ENCODE measurements around the gene ZNF827. TPM values are rescaled to one million over a fixed set of nuclear protein-coding genes. Genes with fewer than 3 reads are reported as not detected.

The ZNF827 gene
- total and polyA plus RNA-seq, 9 of the 15 experiments (the other 6 are each of a cell fraction or from before 2014, with no cell fraction given), result 0.07 to 0.40 TPM; not detected in 7

DNA sequence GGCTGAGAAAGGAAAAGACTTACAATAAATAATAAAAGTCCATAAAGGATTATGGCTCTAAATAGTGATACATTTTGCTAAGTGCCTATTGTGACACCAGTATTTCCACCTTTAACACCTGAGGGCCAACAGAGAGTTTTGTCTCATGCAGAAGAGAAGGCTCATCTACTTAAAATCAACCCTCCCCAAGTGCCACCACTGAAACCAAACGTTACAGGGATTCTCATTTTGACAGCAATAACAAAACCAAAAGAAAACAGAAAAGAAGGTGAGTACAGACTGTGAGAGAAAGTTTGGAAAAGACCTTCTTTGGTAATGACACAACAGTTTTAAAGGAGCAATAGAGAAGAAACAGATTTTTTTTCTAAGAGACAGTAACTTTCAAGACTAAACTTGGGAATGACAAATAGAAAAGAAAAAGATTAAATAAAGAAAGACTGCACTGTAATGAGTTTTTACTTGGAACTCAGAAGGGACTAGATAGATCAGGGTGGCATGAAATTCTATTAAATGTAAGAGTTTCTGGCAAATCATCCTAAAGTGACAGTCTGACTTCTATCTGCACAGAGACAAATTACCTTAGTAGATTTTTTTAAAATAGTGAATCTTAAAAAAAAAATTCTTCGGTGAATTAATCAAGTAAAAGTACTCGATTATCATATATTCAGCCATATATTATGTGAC lies 109.7 kb downstream of the ZNF827 start (continued):
- TF ChIP-seq, protein P1, sequence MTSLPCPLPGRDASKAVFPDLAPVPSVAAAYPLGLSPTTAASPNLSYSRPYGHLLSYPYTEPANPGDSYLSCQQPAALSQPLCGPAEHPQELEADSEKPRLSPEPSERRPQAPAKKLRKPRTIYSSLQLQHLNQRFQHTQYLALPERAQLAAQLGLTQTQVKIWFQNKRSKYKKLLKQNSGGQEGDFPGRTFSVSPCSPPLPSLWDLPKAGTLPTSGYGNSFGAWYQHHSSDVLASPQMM (CRISPR knock-in tag; IDR thresholded peaks at IDR 0.05), result no peak
- TF ChIP-seq ETV1 (tag; conservative IDR thresholded peaks at IDR 0.05; ENCODE audit: low read depth) (no peak), SRF (CRISPR knock-in tag; IDR thresholded peaks at IDR 0.05) (no peak)

DNA sequence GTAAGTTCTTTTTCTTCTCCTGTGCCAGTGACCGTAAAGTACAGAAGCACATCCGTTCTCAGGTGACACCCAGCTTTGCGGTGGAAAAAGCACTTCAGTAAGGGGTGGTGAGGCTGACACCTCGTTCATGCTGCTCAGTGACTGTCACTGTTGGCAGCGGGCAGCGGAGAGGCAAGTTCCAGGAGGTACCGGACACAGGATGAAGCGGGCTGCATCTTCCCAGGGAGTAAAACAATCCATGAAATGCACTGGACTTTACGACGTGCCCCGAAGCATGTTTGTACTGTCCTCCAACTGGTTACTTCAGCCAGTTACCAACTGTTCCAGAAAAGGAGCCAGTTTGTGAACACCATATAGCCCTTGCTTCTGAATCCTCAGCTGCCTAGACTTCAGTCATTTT lies 110.7 kb downstream of the ZNF827 start:
- ChIA-PET CTCF (ENCODE audit: low intra/inter-chr PET ratio) (no interaction called here), POLR2A (no interaction called here)
- no peaks in the 10 kb centered on the region for H4K20me1 ChIP-seq (replicated peaks; ENCODE audit: control insufficient read depth, insufficient read depth, low read length)
- 2% methylated on average over 11 of the region's 11 CpGs for WGBS (ENCODE audit: insufficient coverage, low coverage, missing lambda C conversion rate)
- H2AFZ ChIP-seq (ENCODE audit: low read depth, low read length), result no peak overlapping the region
- ATAC-seq (no peak), FAIRE-seq (peak; percentile 15), DNase-seq (ENCODE audit: extremely low read depth in 1 of 4, low spot score in 3 of 4) (no peak)
- no peaks in the 10 kb centered on the region for H3K36me3 ChIP-seq (ENCODE audit: control insufficient read depth, insufficient read depth, low read length)
- no TSS peak for BruUV-seq (replicated peaks)
- in situ Hi-C loops (cut with MboI), result no loop called here
- H3K9me3 ChIP-seq (replicated peaks; ENCODE audit: control insufficient read depth, insufficient read depth, low read depth, low read length), result no peaks in the 10 kb centered on the region
- intact Hi-C loops (cut with micrococcal nuclease), result no loop called here
- no peaks in the 10 kb centered on the region for H3K4me1 ChIP-seq (replicated peaks in 1 of 2; ENCODE audit: control insufficient read depth in 2 of 2, insufficient read depth in 2 of 2, low read length in 2 of 2)
- H3K9me1 ChIP-seq (ENCODE audit: control insufficient read depth, insufficient read depth, low read length), result no peaks in the 10 kb centered on the region
- no peak overlapping the region for H3K27ac ChIP-seq (ENCODE audit: extremely low read depth, low read depth, low read length)
- no peak overlapping the region for H3K9ac ChIP-seq (ENCODE audit: insufficient read depth in 1 of 2, low read depth in 2 of 2, low read length in 2 of 2)
- no peaks in the 10 kb centered on the region for H3K79me2 ChIP-seq (ENCODE audit: control insufficient read depth, insufficient read depth, low read length)
- H3K4me3 ChIP-seq, result no peak overlapping the region
- no peak overlapping the region for H3K4me2 ChIP-seq (ENCODE audit: insufficient read depth, low read length)
- peaks cover 9 to 18% of the 10 kb centered on the region in 2 experiments for H3K27me3 ChIP-seq (ENCODE audit: control insufficient read depth in 2 of 2, insufficient read depth in 2 of 2, low read length in 2 of 2)
- TF ChIP-seq TRIM28 (IDR thresholded peaks at IDR 0.05) (no peak), ZNF707 (CRISPR knock-in tag; conservative IDR thresholded peaks at IDR 0.05) (no peak), MEF2A (IDR thresholded peaks at IDR 0.05; ENCODE audit: control insufficient read depth, low read depth, low read length) (no peak), SMARCC2 (IDR thresholded peaks at IDR 0.05; ENCODE audit: low read depth) (no peak), KLF6 (CRISPR knock-in tag; IDR thresholded peaks at IDR 0.05; ENCODE audit: borderline replicate concordance) (no peak), THRAP3 (IDR thresholded peaks at IDR 0.05; ENCODE audit: borderline replicate concordance) (no peak), ZNF75A (CRISPR knock-in tag; IDR thresholded peaks at IDR 0.05) (no peak), ZNF212 (CRISPR knock-in tag; IDR thresholded peaks at IDR 0.05) (no peak), TEAD1 (CRISPR knock-in tag; IDR thresholded peaks at IDR 0.05) (no peak), TAL1 (IDR thresholded peaks at IDR 0.05) (no peak), GATA2 (CRISPR knock-in tag; IDR thresholded peaks at IDR 0.05) (no peak)
- TF ChIP-seq, protein P2, sequence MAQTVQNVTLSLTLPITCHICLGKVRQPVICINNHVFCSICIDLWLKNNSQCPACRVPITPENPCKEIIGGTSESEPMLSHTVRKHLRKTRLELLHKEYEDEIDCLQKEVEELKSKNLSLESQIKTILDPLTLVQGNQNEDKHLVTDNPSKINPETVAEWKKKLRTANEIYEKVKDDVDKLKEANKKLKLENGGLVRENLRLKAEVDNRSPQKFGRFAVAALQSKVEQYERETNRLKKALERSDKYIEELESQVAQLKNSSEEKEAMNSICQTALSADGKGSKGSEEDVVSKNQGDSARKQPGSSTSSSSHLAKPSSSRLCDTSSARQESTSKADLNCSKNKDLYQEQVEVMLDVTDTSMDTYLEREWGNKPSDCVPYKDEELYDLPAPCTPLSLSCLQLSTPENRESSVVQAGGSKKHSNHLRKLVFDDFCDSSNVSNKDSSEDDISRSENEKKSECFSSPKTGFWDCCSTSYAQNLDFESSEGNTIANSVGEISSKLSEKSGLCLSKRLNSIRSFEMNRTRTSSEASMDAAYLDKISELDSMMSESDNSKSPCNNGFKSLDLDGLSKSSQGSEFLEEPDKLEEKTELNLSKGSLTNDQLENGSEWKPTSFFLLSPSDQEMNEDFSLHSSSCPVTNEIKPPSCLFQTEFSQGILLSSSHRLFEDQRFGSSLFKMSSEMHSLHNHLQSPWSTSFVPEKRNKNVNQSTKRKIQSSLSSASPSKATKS (CRISPR knock-in tag; IDR thresholded peaks at IDR 0.05), result no peak
- TF ChIP-seq, protein P3, sequence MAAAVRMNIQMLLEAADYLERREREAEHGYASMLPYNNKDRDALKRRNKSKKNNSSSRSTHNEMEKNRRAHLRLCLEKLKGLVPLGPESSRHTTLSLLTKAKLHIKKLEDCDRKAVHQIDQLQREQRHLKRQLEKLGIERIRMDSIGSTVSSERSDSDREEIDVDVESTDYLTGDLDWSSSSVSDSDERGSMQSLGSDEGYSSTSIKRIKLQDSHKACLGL (CRISPR knock-in tag; IDR thresholded peaks at IDR 0.05; ENCODE audit: borderline replicate concordance, poor library complexity, severe bottlenecking), result no peak
- TF ChIP-seq, protein P4, sequence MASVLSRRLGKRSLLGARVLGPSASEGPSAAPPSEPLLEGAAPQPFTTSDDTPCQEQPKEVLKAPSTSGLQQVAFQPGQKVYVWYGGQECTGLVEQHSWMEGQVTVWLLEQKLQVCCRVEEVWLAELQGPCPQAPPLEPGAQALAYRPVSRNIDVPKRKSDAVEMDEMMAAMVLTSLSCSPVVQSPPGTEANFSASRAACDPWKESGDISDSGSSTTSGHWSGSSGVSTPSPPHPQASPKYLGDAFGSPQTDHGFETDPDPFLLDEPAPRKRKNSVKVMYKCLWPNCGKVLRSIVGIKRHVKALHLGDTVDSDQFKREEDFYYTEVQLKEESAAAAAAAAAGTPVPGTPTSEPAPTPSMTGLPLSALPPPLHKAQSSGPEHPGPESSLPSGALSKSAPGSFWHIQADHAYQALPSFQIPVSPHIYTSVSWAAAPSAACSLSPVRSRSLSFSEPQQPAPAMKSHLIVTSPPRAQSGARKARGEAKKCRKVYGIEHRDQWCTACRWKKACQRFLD (CRISPR knock-in tag; IDR thresholded peaks at IDR 0.05), result no peak

Measured in K562 (cell line).